Measurements from ENCODE around the gene ANKIB1.
"Not testable (repeated sequence)": the region's sequence is repeated elsewhere in the genome, so short reads cannot be mapped to it uniquely, and the experiment has no call there.

Gene ANKIB1

GRCh38 chr7:92335574-92335973, 89.8 kb downstream of the ANKIB1 start:
- no peak for FAIRE-seq

- no peak for FAIRE-seq
Observed at GRCh38 chr7:92336662-92337340, 91.0 kb downstream of the ANKIB1 start.

GRCh38 chr7:92340016-92340415, 94.2 kb downstream of the ANKIB1 start:
- no peak for FAIRE-seq

- FAIRE-seq = peak; percentile 55
Observed at GRCh38 chr7:92343714-92344113, 97.9 kb downstream of the ANKIB1 start.

DNA sequence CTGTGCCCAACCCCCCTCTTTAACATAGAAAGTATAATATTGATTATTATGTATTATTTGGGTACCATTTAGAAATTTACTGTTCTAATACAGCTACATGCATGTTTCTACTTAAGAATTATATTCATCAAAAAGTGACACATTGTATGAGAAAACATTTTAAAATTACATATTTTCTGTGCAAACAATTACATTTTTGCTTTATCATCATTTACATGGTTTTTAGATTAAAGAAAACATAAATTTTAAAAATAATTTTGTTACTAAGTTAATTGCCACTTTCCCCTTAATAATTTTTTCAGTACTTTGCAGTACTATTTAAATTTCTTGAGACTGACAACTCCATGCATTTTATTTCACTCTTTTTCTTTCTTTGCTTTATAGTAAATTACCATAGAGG, 106.2 kb downstream of the ANKIB1 start:
- peak; percentile 88 for FAIRE-seq

GRCh38 chr7:92354214-92354613, 108.4 kb downstream of the ANKIB1 start:
- FAIRE-seq = no peak

- FAIRE-seq = no peak
Observed at GRCh38 chr7:92356406-92356805, 110.6 kb downstream of the ANKIB1 start.

- FAIRE-seq = no peak
Observed at GRCh38 chr7:92357260-92357659, 111.5 kb downstream of the ANKIB1 start.

GRCh38 chr7:92359179-92359578, 113.4 kb downstream of the ANKIB1 start:
- FAIRE-seq = not testable (repeated sequence)

GRCh38 chr7:92359801-92360200, 114.0 kb downstream of the ANKIB1 start:
- FAIRE-seq = no peak

DNA sequence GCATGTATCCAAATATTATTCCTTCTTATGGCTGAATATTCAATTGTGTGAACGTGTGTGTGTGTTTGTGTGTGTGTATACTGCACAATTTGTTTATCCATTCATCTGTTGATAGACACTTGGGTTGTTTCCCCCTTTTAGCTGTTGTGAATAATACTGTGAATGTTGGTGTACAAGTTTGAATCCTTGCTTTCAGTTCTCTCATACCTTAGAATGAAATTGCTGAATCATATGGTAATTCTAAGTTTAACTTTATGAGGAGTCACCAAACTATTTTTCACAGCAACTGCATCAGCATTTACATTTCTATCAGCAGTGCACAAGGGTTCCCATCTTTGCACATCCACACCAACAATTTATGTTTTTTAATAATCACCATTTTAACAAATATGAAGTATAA, 114.6 kb downstream of the ANKIB1 start:
- no peak for FAIRE-seq

DNA sequence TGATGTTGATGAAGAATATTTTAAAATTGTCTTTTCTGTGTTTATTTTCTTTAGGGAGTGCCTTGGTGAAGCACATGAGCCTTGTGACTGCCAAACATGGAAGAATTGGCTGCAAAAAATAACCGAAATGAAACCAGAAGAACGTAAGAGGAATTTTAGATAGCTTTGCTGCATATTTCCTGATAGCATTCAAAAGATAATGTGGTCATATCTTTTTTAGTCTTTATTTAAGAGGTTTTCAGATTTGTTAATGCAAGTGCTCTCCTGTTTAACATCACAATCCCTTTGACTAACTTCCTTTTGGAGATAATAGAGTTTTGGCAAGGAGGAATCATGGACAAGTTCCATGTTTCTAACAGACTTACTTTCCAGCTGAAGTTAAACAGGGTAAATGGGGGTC, 116.4 kb downstream of the ANKIB1 start:
- no peak for FAIRE-seq

- FAIRE-seq = no peak
Observed at GRCh38 chr7:92366730-92367129, 121.0 kb downstream of the ANKIB1 start.

DNA sequence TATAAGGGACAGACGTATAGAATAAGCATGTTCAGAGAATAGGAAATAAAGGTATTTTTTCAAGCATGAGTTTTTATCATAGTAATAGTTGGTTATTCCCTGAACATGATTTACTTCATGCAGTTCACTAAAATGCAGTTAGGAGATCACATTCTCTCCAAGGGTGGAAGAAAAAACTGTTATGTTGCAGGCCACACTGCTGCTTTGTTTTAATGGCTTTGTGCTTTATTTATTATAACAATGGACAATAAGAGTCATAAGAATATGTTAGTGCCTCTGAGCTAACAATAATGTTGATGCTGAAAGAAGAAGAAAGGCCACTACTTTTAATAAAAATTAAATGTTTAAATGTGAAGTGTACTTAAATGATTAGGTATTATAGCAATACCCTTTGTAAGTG, 123.0 kb downstream of the ANKIB1 start:
- no peak for FAIRE-seq

- FAIRE-seq = no peak
Observed at GRCh38 chr7:92375013-92375412, 129.2 kb downstream of the ANKIB1 start.

- no peak for FAIRE-seq
Observed at GRCh38 chr7:92391071-92391470, 145.3 kb downstream of the ANKIB1 start.

DNA sequence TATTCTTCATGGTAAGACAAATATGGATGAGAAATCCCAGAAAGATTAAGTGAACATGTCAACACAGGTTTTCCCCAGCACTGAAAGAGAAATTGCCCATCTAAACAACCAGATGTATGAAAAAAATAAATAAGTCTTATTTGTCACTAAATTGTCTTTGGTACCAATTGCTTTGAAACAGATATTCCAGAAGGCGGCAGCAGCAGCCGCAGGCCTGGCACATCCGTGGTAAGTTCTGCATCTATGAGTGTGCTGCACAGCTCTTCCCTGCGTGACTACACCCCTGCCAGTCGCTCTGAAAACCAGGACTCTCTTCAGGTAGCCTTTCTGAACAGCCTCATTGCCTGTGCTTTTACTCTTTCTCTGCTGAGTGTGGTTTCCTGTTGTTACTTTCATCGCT, 151.8 kb downstream of the ANKIB1 start:
- FAIRE-seq = no peak

DNA sequence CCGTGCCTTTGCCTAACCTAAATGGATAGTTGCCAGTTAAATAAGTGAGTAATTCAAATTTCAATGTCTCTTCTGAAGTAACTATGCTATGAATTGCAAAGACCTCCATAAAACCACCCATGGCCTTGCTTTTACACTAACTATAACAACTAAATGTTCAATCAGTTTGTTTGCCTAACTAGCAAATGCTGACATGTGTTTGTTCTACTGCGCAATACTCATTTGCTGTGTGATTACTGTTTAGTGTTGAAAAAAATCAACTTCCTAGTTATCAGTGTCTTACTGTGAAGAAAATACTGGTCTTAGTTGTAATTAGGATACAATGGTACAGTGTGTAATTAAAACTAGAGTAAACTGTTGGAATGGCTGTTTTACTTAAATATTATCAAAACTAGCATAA, 154.2 kb downstream of the ANKIB1 start:
- FAIRE-seq = no peak

DNA sequence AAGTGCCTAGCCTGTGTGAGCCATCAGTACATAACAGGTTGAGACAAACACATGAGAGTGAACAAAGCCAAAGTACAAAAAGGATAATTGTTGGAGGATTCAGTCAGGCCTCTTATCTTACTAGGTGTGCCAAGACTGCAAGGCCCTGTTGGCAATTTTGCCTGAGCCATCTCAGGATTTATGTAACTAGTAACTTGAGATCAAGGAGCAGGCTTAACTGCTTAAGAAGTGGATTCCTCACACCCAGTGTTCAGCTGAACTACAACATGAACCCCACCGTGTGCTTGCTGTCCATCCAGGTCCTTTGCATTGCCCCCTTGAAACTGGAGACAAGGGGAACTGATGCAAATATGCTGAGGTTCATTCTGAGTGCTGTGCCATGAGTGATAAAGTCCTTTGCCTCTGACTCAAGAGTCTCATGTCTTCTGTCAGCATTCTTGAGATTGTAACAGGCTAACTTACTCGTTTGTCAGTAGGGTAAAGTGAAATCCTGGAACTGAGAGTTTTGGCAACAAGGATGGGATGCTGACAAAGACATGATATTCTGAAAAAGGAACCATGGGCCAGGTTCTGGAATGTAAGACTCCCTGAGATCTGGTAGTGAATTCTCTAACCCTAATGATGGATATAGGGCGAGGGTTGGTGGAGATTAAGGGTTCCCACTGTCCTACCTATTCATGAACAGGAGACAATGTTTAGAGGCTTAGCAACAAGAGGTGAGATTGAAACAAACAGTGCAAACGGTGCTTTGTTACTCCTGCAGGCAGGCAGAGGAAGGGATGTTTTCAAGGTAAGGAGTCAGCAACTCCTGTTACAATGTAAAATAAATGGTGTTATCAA, 157.4 kb downstream of the ANKIB1 start:
- no peak for FAIRE-seq

- FAIRE-seq = no peak
Observed at GRCh38 chr7:92403760-92404074, 157.9 kb downstream of the ANKIB1 start.

DNA sequence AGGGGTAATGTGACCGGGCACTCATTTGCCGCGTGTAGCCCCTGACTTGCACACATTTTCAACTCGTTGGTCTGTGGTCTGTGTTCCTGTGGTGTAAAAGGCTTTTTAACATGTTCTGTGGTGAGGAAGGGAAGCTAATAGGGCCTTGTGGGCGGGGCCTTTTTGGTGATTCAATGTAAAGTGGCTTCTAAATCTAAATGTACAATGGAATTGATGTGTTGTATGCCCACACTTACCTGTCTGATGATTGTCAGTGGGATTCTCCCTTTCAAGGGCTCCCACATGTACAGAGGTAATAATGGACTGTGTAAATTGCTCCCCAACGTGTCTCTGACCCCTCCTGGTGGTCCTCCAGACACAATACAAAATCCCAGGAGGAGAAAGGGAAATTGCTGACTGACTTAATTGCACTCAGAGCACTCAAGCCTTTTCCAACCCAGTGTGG, 158.4 kb downstream of the ANKIB1 start:
- no peak for FAIRE-seq

DNA sequence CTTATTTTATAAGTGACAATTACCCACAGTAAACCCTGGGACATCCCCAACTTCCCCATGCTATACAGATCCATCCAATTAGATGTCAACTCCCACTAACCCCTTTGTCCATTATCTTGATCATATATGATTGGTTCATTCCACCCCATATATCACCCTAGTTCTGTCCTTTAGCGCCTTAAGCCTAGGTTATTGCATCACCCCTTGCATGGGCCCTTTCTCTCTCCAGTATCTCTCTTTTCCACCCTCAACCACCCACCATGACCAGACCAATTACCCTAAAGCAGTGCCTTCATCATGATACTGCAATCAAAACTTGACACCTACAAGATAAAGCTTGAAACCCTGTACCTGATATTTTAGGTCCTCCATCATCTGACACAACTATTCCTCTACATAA, 163.6 kb downstream of the ANKIB1 start:
- FAIRE-seq = no peak

DNA sequence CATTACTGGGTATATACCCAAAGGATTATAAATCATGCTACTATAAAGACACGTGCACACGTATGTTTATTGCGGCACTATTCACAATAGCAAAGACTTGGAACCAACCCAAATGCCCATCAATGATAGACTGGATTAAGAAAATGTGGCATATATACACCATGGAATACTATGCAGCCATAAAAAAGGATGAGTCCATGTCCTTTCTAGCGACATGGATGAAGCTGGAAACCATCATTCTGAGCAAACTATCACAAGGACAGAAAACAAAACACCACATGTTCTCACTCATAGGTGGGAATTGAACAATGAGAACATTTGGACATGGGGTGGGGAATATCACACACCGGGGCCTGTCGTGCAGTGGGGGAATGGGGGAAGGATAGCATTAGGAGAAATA, 164.4 kb downstream of the ANKIB1 start:
- not testable (repeated sequence) for FAIRE-seq

DNA sequence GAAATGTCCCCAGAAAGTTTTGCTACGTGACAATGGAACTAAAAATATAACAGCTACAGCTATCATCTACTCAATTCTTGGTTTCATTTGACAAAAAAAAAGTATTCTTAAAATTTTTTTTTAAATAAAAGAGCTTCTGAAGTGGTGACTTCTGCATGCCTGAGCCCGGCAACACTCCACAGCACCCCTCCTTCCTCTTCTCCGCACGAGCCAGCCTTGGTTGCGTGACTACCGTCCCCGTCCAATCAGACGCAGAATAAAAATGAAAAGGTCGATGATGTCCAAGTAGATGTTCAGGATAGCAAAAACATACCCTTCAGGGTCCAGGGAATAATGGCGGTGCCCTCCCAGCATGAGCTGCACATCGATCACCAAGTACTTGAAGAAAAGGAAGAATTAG, 167.0 kb downstream of the ANKIB1 start:
- FAIRE-seq = no peak

GRCh38 chr7:92413550-92413949, 167.8 kb downstream of the ANKIB1 start:
- no peak for FAIRE-seq

All from A204.1 (cell line).